Suprapubic skin (tissue), 4 donors: ENCODE measurements around the gene CMSS1.

Experiments used
- CTCF ChIP-seq, 2 donors: fragments of 200-600 bp in 1 of 2; fragments of 450-650 bp in 1 of 2; sonication (generic) in 1 of 2; IDR thresholded peaks; one replicate each; pipeline ENCODE4 v1.5.1; 2016 to 2019; ENCODE audit warnings: antibody characterized with exemption in 2 of 2, mild to moderate bottlenecking in 1 of 2, moderate library complexity in 1 of 2
- EP300 ChIP-seq: sonication (generic); formaldehyde crosslinking; IDR thresholded peaks from one replicate; pipeline ENCODE4 v1.6.1; 2017; ENCODE audit warnings: antibody characterized with exemption
- POLR2AphosphoS5 ChIP-seq, 3 donors: sonication (generic); formaldehyde crosslinking; IDR thresholded peaks; one replicate each; pipeline ENCODE4 v1.6.1; 2017; ENCODE audit warnings: antibody characterized with exemption in 3 of 3

GRCh38 chr3:99777708-99778107, 40.0 kb upstream of the CMSS1 start:
- no peak for TF ChIP-seq CTCF (IDR thresholded peaks at IDR 0.05)
- no peak for TF ChIP-seq EP300
- no peak for TF ChIP-seq POLR2AphosphoS5 (IDR thresholded peaks at IDR 0.05)
